Activated naive CD4-positive, alpha-beta T cell (primary cell): ENCODE measurements around the gene RARA.

ENCODE experiments used
- DNase-seq, 4 experiments: peaks; one replicate each; lab custom pipeline; 2025; lab: John Stamatoyannopoulos, UW

Gene RARA

GRCh38 chr17:40316571-40317344 is 7.8 kb downstream of the RARA start:
- DNase-seq = no peak

GRCh38 chr17:40317345-40317873 is 8.4 kb downstream of the RARA start:
- DNase-seq = no peak

- DNase-seq = peak; percentile 51 to 89 (median 69)
Observed at GRCh38 chr17:40317880-40318829, 9.2 kb downstream of the RARA start.

GRCh38 chr17:40318830-40319391 is 9.9 kb downstream of the RARA start:
- no peak for DNase-seq

- peak in 2 of 4 experiments; percentile 58 to 64 for DNase-seq
Observed at GRCh38 chr17:40319651-40320540, 10.9 kb downstream of the RARA start.

- DNase-seq = peak in 1 of 4 experiments; percentile 42
Observed at GRCh38 chr17:40320756-40321523, 12.0 kb downstream of the RARA start.

GRCh38 chr17:40321524-40321929 is 12.5 kb downstream of the RARA start:
- DNase-seq = no peak

GRCh38 chr17:40321961-40322357 is 13.0 kb downstream of the RARA start:
- DNase-seq = no peak

- peak; percentile 44 to 78 (median 68) for DNase-seq
Observed at GRCh38 chr17:40322358-40323315, 13.7 kb downstream of the RARA start.

- DNase-seq = peak in 1 of 4 experiments; percentile 34
Observed at GRCh38 chr17:40323391-40324381, 14.7 kb downstream of the RARA start.

GRCh38 chr17:40325156-40326013 is 16.4 kb downstream of the RARA start:
- DNase-seq = no peak

- peak in 2 of 4 experiments; percentile 34 to 42 for DNase-seq
Observed at GRCh38 chr17:40326014-40326831, 17.2 kb downstream of the RARA start.

GRCh38 chr17:40326832-40327199 is 17.8 kb downstream of the RARA start:
- DNase-seq = no peak

- DNase-seq = no peak
Observed at GRCh38 chr17:40327244-40327729, 18.3 kb downstream of the RARA start.

GRCh38 chr17:40327735-40328385 is 18.9 kb downstream of the RARA start:
- no peak for DNase-seq
